Measurements from ENCODE around the gene ADAMTS20.
"Not testable (repeated sequence)": the region's sequence is repeated elsewhere in the genome, so short reads cannot be mapped to it uniquely, and the experiment has no call there.

ADAMTS20 gene

DNA sequence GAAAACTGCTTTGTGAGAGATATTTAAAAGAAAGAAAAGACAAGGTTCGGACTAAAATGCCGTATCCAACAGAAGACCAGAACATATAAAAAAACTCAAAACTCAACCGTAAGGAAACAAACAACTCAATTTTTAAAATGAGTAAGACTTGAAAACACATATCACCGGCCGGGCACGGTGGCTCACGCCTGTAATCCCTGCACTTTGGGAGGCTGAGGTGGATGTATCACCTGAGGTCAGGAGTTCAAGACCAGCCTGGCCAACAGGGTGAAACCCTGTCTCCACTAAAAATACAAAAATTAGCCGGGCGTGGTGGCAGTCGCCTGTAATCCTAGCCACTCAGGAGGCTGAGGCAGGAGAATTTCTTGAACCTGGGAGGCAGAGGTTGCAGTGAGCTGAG is 192.0 kb downstream of the ADAMTS20 start:
- not testable (repeated sequence) for H3K9me3 Mint-ChIP-seq; H3K27me3 Mint-ChIP-seq; DNase-seq; H3K36me3 Mint-ChIP-seq (ENCODE audit: low read depth); ATAC-seq; H3K4me1 Mint-ChIP-seq; H3K4me3 Mint-ChIP-seq; H3K27ac Mint-ChIP-seq

GRCh38 chr12:43357141-43357540 is 194.9 kb downstream of the ADAMTS20 start:
- no peak overlapping the region for H3K4me3 Mint-ChIP-seq
- ATAC-seq (no peak), DNase-seq (no peak)
- no peaks in the 10 kb centered on the region for H3K9me3 Mint-ChIP-seq
- no peak overlapping the region for H3K27ac Mint-ChIP-seq
- no peaks in the 10 kb centered on the region for H3K36me3 Mint-ChIP-seq (ENCODE audit: low read depth)
- H3K4me1 Mint-ChIP-seq: no peaks in the 10 kb centered on the region
- H3K27me3 Mint-ChIP-seq: no peaks in the 10 kb centered on the region

GRCh38 chr12:43352001-43352400 is 200.0 kb downstream of the ADAMTS20 start:
- ATAC-seq: no peak
- Mint-ChIP-seq H3K27me3 (peaks cover 5% of the 10 kb centered on the region), H3K4me3 (no peak overlapping the region), H3K36me3 (ENCODE audit: low read depth) (no peaks in the 10 kb centered on the region), H3K9me3 (no peaks in the 10 kb centered on the region), H3K27ac (no peak overlapping the region), H3K4me1 (no peaks in the 10 kb centered on the region)
- no peak for DNase-seq

DNA sequence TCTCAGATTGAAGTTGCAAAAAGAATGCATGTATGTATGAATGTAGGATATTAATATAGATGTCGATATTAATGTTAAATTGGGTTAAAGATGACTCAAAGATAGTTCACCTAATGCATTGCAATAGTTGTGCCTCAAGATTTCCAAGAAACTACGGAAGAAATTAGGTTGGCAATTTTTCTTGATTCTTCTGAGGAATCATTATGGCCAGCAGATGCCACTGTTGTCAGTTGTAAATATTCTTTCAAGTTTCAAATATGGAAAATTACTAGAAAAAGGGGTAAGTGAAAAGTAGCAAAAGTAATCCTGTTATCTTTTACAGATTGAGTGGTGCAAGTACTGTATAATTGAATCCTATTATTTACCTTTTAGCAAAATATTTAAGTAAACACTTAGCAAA is 202.1 kb downstream of the ADAMTS20 start:
- no peak overlapping the region for H3K4me3 Mint-ChIP-seq
- no peaks in the 10 kb centered on the region for H3K36me3 Mint-ChIP-seq (ENCODE audit: low read depth)
- ATAC-seq (no peak), DNase-seq (no peak)
- H3K9me3 Mint-ChIP-seq: peaks cover 8% of the 10 kb centered on the region
- no peaks in the 10 kb centered on the region for H3K4me1 Mint-ChIP-seq
- peaks cover 5% of the 10 kb centered on the region for H3K27me3 Mint-ChIP-seq
- H3K27ac Mint-ChIP-seq: no peak overlapping the region

DNA sequence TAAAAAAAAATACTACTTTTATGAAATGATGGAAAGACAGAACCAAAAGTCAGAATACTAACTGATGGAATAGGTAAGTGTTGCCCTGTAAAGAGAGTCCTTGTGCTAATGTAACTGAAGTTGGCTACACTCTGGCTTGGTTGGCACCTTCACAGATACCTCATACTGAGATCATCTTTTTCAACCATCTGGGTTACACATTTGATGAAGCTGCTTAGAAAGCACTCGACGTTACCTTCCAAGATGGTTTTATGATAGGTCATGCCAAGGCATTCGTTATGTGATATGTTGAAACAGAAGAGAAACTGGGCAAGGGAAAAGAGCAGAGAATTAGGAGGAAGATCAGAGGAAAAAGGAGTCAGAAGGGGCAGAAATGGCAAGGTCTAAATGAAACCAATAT is 203.8 kb downstream of the ADAMTS20 start:
- peaks cover 19% of the 10 kb centered on the region for H3K9me3 Mint-ChIP-seq
- no peak overlapping the region for H3K27ac Mint-ChIP-seq
- no peaks in the 10 kb centered on the region for H3K36me3 Mint-ChIP-seq (ENCODE audit: low read depth)
- no peak overlapping the region for H3K4me3 Mint-ChIP-seq
- ATAC-seq: no peak
- H3K4me1 Mint-ChIP-seq: no peaks in the 10 kb centered on the region
- peaks cover 5% of the 10 kb centered on the region for H3K27me3 Mint-ChIP-seq
- DNase-seq: no peak

DNA sequence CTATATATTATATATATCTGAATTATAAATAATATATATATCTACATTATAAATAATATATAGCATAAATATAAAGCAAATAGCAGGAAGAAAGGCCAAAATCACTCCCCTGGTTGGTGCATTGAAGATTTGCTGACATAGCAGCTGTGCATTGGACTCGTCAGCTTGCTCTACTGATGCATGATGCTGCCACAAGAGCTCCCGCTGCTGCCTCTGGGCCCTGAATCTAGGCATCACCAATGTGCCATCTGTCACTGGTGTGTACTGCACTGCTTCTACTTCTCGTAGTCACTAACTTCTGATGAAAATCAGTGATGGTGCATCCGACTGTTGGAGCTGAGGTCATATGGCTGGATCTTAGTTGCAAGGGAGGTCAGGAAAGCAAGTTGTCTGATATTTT is 205.0 kb downstream of the ADAMTS20 start:
- no peak overlapping the region for H3K27ac Mint-ChIP-seq
- peaks cover 20% of the 10 kb centered on the region for H3K9me3 Mint-ChIP-seq
- ATAC-seq (no peak), DNase-seq (no peak)
- H3K36me3 Mint-ChIP-seq (ENCODE audit: low read depth): no peaks in the 10 kb centered on the region
- no peaks in the 10 kb centered on the region for H3K4me1 Mint-ChIP-seq
- no peak overlapping the region for H3K4me3 Mint-ChIP-seq
- peaks cover 5% of the 10 kb centered on the region for H3K27me3 Mint-ChIP-seq

- H3K4me3 Mint-ChIP-seq: no peak overlapping the region
Observed at GRCh38 chr12:43345023-43345422, 207.0 kb downstream of the ADAMTS20 start.

DNA sequence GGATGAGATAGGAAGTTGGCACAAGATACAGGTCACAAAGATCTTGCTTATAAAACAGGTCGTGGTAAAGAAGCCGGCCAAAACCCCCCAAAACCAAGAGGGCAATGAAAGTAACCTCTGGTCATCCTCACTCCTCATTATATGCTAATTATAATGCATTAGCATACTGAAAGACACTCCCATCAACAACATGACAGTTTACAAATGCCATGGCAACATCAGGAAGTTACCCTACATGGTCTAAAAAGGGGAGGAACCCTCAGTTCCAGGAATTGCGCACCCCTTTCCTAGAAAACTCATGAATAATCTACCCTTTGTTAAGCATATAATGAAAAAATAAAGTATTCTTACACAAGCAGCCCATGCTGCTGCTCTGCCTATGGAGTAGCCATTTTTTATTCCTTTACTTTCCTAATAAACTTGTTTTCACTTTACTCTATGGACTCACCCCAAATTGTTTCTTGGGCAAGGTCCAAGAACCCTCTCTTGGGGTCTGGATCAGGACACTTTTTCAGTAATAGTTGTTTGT is 210.2 kb downstream of the ADAMTS20 start:
- not testable (repeated sequence) for H3K4me1 Mint-ChIP-seq; H3K27ac Mint-ChIP-seq; ATAC-seq; H3K27me3 Mint-ChIP-seq; H3K36me3 Mint-ChIP-seq (ENCODE audit: low read depth); DNase-seq; H3K4me3 Mint-ChIP-seq
- H3K9me3 Mint-ChIP-seq: peaks cover 20% of the 10 kb centered on the region

More at GRCh38 chr12:43345023-43345422, 207.0 kb downstream of the ADAMTS20 start:
- DNase-seq: no peak
- H3K27ac Mint-ChIP-seq: no peak overlapping the region
- peaks cover 20% of the 10 kb centered on the region for H3K9me3 Mint-ChIP-seq
- H3K4me1 Mint-ChIP-seq: no peaks in the 10 kb centered on the region
- H3K27me3 Mint-ChIP-seq: no peaks in the 10 kb centered on the region
- no peak for ATAC-seq
- H3K36me3 Mint-ChIP-seq (ENCODE audit: low read depth): no peaks in the 10 kb centered on the region

GRCh38 chr12:43338848-43339526 is 213.0 kb downstream of the ADAMTS20 start:
- no peak overlapping the region for H3K4me3 Mint-ChIP-seq
- H3K27ac Mint-ChIP-seq: no peak overlapping the region
- DNase-seq (no peak), ATAC-seq (no peak)
- H3K27me3 Mint-ChIP-seq: no peaks in the 10 kb centered on the region
- H3K9me3 Mint-ChIP-seq: peaks cover 7% of the 10 kb centered on the region
- H3K4me1 Mint-ChIP-seq: peaks cover 4% of the 10 kb centered on the region
- no peaks in the 10 kb centered on the region for H3K36me3 Mint-ChIP-seq (ENCODE audit: low read depth)

DNA sequence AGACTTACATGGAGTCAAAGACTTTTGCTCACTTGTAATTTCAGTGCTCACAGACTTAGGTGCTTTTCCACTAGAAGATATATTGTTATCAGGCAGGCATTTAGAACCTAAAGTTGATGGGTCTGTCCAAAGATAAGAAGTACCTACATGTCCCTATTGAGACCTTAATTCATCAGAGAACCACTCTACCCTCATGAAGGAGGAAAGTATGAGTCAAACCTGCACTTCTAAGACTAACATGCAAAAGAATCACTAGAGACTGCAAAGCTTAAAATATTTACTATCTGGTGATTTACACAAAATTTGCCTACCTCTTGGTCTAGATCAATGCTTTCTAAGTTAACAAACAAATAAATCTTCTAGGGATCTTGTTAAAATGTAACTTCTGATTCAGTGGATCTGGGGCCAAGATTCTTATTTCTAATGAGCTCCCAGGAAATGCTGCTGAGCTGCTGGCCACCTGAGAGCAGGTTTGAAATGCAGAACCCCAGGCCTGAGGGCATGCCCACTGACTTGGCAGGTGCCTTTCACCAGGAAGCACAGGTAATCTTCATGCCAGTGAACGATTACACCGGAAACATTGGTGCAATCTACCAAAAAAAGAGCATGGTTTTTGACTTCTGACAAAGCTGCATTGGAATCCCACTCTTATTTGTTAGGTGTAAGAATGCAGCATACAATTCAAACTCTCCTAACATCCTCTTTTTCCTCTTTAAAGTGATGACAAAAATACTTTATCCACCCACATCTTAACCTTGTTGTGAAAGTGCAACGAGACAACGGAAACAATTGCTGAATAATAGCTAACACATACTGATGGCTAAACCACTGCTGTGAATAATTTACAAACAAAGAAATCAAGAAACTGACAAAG is 214.2 kb downstream of the ADAMTS20 start:
- DNase-seq (no peak), ATAC-seq (no peak)
- no peaks in the 10 kb centered on the region for H3K9me3 Mint-ChIP-seq
- peaks cover 4% of the 10 kb centered on the region for H3K4me1 Mint-ChIP-seq
- no peaks in the 10 kb centered on the region for H3K27me3 Mint-ChIP-seq
- no peak overlapping the region for H3K27ac Mint-ChIP-seq
- H3K4me3 Mint-ChIP-seq: no peak overlapping the region
- no peaks in the 10 kb centered on the region for H3K36me3 Mint-ChIP-seq (ENCODE audit: low read depth)

- no peak for ATAC-seq
- H3K4me3 Mint-ChIP-seq: no peak overlapping the region
- no peak for DNase-seq
Observed at GRCh38 chr12:43336962-43337555, 214.9 kb downstream of the ADAMTS20 start.

GRCh38 chr12:43333644-43334043 is 218.4 kb downstream of the ADAMTS20 start:
- Mint-ChIP-seq H3K4me3 (no peak overlapping the region), H3K27me3 (peaks cover 2% of the 10 kb centered on the region), H3K4me1 (peaks cover 4% of the 10 kb centered on the region), H3K9me3 (no peaks in the 10 kb centered on the region), H3K27ac (no peak overlapping the region), H3K36me3 (ENCODE audit: low read depth) (no peaks in the 10 kb centered on the region)
- DNase-seq (no peak), ATAC-seq (no peak)

More at GRCh38 chr12:43336962-43337555, 214.9 kb downstream of the ADAMTS20 start:
- no peaks in the 10 kb centered on the region for H3K36me3 Mint-ChIP-seq (ENCODE audit: low read depth)
- no peaks in the 10 kb centered on the region for H3K9me3 Mint-ChIP-seq
- no peak overlapping the region for H3K27ac Mint-ChIP-seq
- peaks cover 4% of the 10 kb centered on the region for H3K4me1 Mint-ChIP-seq
- H3K27me3 Mint-ChIP-seq: no peaks in the 10 kb centered on the region

DNA sequence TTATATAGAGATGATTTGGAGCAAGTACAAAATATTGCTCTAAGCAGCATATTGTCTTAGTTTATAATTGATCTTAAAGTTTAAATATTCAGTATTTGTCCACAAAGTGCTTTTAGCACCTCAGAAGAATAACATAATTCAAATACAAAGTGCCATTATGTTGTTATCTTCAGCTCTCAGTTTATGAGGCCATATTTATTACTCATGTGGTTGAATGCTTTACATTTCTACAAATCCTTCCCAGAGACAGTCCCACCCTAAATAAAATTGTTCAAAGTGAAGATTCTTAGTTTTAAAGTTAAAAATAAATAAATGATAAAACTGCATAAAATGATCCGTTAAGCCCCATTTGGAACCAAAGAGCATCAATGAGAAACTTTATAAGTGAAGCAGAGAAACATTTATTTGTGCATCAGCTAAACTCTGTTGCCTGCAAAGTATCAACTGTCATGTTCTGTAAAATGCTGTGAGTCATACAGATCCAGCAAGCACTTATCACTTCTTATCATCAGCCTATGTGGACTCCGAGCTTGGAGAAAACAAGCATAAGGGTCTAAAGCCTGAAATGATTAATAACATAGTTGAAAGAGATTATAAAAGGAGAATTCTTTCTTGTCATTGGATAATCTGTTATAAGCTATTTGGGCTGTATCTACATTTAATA is 218.9 kb downstream of the ADAMTS20 start:
- H3K27ac Mint-ChIP-seq: no peak overlapping the region
- no peak for ATAC-seq
- H3K27me3 Mint-ChIP-seq: peaks cover 2% of the 10 kb centered on the region
- no peaks in the 10 kb centered on the region for H3K36me3 Mint-ChIP-seq (ENCODE audit: low read depth)
- no peak for DNase-seq
- H3K4me1 Mint-ChIP-seq: peaks cover 2% of the 10 kb centered on the region
- no peak overlapping the region for H3K4me3 Mint-ChIP-seq
- H3K9me3 Mint-ChIP-seq: no peaks in the 10 kb centered on the region

GRCh38 chr12:43331935-43332334 is 220.1 kb downstream of the ADAMTS20 start:
- DNase-seq (no peak), ATAC-seq (no peak)
- Mint-ChIP-seq H3K4me1 (no peaks in the 10 kb centered on the region), H3K27ac (no peak overlapping the region), H3K36me3 (ENCODE audit: low read depth) (no peaks in the 10 kb centered on the region), H3K9me3 (no peaks in the 10 kb centered on the region), H3K27me3 (peaks cover 2% of the 10 kb centered on the region), H3K4me3 (no peak overlapping the region)
